Smooth muscle cell of the umbilical artery (primary cell): ENCODE results near the gene GDF2. TPM values are rescaled to one million over a fixed set of nuclear protein-coding genes. Genes with fewer than 3 reads are reported as not detected.

Experiments used
- total RNA-seq: library from RNA; depleted of rRNA; stranded (reverse); fragments of >200 nt; gene quantifications from 2 replicates; pipeline ENCODE4 v1.2.3, GENCODE V29; 2014

The GDF2 gene
- not detected in 2 replicates for total RNA-seq

DNA sequence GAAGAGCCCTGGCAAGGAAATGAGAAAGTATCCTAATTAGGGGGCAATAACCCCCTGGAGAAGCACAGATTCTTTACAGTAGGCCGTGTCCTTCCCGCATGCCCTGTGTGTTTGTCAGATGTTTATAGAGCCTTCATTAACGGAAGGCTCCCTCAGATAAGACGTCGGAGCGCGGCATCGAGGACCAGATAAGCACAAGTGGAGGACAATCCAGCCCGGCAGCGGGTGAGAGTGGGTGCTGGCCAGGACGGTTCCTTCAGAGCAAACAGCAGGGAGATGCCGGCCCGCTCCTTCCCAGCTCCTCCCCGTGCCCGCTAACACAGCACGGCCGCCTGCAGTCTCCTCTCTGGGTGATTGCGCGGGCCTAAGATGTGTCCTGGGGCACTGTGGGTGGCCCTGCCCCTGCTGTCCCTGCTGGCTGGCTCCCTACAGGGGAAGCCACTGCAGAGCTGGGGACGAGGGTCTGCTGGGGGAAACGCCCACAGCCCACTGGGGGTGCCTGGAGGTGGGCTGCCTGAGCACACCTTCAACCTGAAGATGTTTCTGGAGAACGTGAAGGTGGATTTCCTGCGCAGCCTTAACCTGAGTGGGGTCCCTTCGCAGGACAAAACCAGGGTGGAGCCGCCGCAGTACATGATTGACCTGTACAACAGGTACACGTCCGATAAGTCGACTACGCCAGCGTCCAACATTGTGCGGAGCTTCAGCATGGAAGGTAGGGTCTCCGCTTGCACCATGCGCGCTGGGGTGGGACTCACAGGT is at the start of gene GDF2:
GDF2 (plus strand) TSS at position 155 of the 762 bp plus-strand sequence; CDS start at position 370, 215 bp downstream.

DNA sequence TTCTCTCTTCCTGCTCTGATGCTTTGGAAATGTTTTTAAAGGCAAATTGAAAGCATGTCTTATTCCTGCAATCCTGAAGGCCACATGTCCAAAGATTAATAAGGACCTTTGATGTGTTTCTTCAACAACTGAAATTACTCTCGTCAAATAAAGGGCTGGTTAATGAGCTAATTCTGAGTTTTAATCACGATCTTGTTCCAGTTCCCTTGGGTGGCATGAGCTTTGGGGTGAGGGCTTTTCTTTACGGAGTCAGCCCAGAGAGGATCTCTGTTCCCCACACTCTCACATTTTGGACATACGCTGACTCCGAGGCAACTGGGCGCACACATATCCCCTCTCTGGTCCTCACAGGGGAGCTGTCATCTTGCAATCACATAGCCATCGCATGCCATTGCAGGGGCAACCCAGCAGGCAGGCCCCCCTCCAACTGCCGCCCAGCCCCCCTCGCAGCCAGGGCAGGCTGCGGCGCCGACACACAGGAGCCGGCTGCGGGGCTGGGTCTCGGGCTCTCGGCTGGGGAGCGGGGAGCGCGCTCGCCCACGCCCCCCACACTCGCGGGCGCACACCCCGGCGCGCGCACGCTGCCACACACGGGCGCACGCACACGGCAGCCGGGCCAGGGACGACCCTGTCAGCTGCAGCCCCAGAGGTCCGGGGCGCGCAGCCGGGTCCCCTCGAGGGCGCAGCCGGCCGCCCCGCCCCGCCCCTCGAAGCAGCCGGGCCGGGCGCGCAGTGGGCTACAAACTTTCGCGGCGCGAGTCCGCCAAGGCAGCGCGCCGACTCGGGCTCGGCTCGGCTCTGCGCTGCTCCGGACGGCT is 22.4 kb upstream of the GDF2 start, which contains the start of gene GDF10:
GDF10 (plus strand) TSS at position 587 of the 818 bp plus-strand sequence. CDS start 455 bp downstream, outside the sequence.

GRCh38 chr10:47348138-47348651 is 25.9 kb downstream of the GDF2 start, which contains the start of gene RBP3:
Gene RBP3, plus strand, starts transcription at chr10:47348363. Its CDS starts 122 bp downstream, at chr10:47348485.

Other genes starting within 250 kb of the GDF2 start
- not detected in 2 replicates for gene GDF10, start 22.3 kb upstream of the GDF2 start, total RNA-seq
- under 0.01 TPM in 1 of 2 replicates, not detected in the other for gene RBP3, start 25.9 kb downstream of the GDF2 start, total RNA-seq
- gene ZNF488, start 61.8 kb downstream of the GDF2 start, total RNA-seq, result under 0.01 TPM in 1 of 2 replicates, not detected in the other
- gene ANXA8, start 161.7 kb downstream of the GDF2 start, total RNA-seq, result 2.2 and 4.5 TPM in 2 replicates
- not detected in 2 replicates for gene FAM25G, start 169.2 kb downstream of the GDF2 start, total RNA-seq
- 4.8 and 5.5 TPM in 2 replicates for gene AGAP9, start 201.2 kb downstream of the GDF2 start, total RNA-seq